GM12864 (cell line): Measurements from ENCODE around the gene RNASE7.

Source experiments
- DNase-seq: peaks from one replicate; pipeline ENCODE4 v3.0.0-alpha.2; 2011; ENCODE audit warnings: low read depth
- H3K4me3 ChIP-seq: 2 replicates; pipeline ENCODE4 v1.5.1; 2011; ENCODE audit warnings: mild to moderate bottlenecking, low read depth, low read length, control low read depth
- CTCF ChIP-seq: IDR thresholded peaks from 2 replicates; pipeline ENCODE4 v1.5.1; 2011; ENCODE audit warnings: low read depth, mild to moderate bottlenecking, moderate library complexity, low read length, control low read depth, inconsistent platforms; ENCODE audit errors: missing control alignments

RNASE7 gene

DNA sequence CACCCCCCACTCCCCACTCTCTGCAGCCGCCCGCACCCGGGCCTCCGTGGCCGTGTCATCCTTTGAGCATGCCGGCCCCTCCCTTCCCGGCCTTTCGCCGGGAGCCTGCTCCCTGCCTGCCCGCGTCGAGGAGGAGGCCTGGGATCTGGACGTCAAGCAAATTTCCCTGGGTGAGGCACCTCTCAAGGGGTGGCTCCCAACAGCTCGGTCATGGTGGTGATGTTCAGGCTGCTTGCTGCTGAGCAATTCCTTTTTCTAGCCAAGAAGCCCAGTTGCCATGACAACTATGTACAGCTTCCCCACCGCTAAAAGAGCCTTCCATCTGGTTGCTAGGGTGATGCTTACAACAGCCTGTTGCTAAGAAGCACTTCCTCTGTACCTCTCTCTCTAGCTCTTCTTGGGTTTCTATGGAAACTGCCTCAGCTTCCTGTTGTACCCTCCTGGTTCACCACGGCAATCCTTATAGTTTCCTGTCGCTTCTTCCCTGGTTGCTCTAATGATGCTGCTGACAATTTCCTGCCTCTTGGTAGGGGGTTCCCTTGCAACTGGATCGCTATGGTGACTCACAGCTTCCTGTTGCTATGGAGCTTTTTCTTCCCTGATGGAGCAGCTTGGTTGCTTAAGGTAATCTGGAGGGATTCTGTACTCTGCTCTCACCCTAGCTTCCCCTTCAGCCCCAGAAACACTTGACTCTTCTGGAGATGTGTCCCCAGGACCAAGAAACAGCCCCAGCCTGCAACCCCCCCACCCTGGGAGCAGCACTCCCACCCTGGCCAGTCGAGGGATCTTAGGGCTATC lies 45.3 kb downstream of the RNASE7 start:
- DNase-seq, result no peak
- no peak for TF ChIP-seq CTCF

DNA sequence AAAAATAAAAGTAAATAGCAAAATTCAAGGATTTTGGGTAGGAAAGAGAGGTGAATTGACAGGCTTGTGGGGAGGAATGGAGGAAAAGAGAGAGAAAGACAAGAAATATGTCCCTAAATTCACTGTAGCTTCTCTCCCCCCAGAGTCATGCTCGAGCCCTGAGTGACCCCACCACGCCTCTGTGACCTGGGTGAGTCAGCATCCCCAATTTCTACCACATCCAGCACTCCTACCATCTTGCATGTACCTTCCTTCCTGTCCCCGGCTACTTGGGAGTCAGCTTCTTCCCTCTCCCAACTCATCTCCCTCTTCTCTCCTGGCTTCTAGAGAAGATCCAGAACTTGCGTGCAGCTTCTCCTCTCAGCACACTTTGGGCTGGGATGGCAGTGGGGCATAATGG lies 46.5 kb downstream of the RNASE7 start:
- no peak for DNase-seq
- TF ChIP-seq CTCF, result no peak
- H3K4me3 ChIP-seq, result no peak overlapping the region

More for the DNA sequence above, 45.3 kb downstream of the RNASE7 start:
- H3K4me3 ChIP-seq, result no peak overlapping the region

DNA sequence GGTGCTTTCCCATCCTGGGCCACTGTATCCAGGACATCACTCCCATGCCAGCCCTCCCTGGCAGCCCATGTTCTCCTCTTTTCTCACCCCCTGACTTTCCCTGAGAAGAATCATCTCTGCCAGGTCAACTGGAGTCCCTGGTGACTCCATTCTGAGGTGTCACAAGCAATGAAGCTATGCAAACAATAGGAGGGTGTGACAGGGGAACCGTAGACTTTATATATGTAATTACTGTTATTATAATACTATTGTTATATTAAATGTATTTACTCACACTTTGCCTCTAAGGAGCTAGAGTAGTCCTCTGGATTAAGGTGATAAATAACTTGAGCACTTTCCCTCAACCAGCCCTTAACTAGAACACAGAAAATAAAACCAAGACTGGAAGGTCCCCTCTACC lies 47.1 kb downstream of the RNASE7 start:
- no peak for DNase-seq
- TF ChIP-seq CTCF, result no peak
- H3K4me3 ChIP-seq, result no peak overlapping the region

DNA sequence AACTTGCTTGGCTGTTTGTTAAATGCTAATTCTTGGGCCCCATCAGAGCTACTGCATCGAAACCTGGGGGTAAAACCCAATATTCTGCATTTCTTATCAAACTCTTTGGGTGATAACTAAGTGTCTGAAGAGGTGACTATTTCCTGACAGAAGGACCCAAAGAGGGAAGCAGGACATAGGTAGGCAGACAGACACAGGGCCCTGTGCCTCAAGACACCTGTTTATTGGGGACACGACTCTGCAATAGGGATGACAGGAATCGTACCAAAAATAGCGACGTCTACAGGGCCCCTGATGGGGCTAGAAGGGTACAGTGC lies 47.7 kb downstream of the RNASE7 start:
- TF ChIP-seq CTCF, result no peak
- no peak overlapping the region for H3K4me3 ChIP-seq
- no peak for DNase-seq

- H3K4me3 ChIP-seq, result no peak overlapping the region
- peak; percentile 44 for TF ChIP-seq CTCF
- DNase-seq, result no peak
Observed at GRCh38 chr14:21090194-21090939, 48.2 kb downstream of the RNASE7 start.

DNA sequence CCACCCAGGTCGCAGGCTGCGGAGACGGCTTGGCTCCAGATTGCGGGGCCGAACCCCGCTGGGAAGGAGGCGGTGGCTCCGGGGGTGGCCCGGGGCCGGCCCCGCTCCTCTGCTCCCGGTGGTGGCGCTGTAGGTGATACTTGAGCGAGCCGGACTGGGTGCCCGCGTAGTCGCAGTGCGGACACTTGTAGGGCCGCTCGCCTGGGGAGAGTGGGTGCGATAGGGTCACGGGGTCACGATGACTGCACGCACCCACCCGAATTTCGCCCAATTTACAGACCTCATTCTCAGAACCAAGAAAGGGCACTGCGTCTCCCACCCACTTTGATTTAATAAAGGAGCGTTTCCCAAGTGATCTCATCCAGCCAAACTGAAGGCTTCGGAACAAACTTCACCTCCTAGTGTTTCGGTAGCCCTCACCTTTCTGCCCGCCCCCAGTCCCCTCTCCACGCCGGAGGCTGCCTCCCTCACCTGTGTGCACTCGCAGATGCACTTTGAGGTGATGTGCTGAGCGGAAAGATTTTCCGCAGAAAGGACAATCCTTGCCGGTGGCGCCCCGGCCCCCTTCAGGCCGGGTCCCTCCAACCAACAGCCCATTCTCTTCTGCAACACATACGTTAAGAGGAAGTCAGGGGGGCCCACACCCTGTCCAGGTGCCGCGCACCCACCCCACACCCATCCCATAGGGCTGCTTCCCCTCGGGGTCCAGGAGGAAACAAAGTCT lies 48.9 kb downstream of the RNASE7 start:
- DNase-seq, result no peak
- TF ChIP-seq CTCF, result no peak
- H3K4me3 ChIP-seq, result no peak overlapping the region
